ENCODE data around the gene MAGI3. TPM values are rescaled to one million over a fixed set of nuclear protein-coding genes. Genes with fewer than 3 reads are reported as not detected.

Gene MAGI3
- total RNA-seq, 3 donors from 2014 or later, result 48.6 to 65.4 (median 62.9) TPM

DNA sequence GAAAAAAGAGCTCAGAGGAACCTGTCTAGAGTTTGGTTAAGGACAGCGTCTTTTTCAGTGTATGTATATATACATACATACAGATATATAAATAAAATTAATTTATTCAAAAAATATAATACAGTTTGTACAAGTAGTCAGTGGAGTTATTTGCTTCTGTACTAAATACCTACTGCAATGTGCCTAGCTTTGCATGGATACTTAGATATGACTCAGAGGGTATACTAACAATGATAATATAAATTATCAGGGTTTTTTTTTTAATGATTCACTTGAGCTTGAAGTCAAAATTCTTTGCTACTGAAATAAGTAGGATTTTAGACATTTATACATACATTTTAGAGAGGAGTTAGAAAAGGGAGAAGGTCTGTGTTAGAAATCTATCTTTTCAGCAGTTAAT lies 251.1 kb downstream of the MAGI3 start:
- no peak for ATAC-seq
- Histone ChIP-seq H3K9me3 (no peaks in the 10 kb centered on the region), H3K4me3 (no peak overlapping the region), H3K36me3 (ENCODE audit: low read depth) (peaks cover 7% of the 10 kb centered on the region), H3K4me1 (ENCODE audit: low read depth) (no peaks in the 10 kb centered on the region)
- intact Hi-C loops (cut with DNase I, micrococcal nuclease), result no loop called here
- no peak for DNase-seq
- TF ChIP-seq, protein P1, sequence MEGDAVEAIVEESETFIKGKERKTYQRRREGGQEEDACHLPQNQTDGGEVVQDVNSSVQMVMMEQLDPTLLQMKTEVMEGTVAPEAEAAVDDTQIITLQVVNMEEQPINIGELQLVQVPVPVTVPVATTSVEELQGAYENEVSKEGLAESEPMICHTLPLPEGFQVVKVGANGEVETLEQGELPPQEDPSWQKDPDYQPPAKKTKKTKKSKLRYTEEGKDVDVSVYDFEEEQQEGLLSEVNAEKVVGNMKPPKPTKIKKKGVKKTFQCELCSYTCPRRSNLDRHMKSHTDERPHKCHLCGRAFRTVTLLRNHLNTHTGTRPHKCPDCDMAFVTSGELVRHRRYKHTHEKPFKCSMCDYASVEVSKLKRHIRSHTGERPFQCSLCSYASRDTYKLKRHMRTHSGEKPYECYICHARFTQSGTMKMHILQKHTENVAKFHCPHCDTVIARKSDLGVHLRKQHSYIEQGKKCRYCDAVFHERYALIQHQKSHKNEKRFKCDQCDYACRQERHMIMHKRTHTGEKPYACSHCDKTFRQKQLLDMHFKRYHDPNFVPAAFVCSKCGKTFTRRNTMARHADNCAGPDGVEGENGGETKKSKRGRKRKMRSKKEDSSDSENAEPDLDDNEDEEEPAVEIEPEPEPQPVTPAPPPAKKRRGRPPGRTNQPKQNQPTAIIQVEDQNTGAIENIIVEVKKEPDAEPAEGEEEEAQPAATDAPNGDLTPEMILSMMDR (IDR thresholded peaks at IDR 0.05), result no peak

DNA sequence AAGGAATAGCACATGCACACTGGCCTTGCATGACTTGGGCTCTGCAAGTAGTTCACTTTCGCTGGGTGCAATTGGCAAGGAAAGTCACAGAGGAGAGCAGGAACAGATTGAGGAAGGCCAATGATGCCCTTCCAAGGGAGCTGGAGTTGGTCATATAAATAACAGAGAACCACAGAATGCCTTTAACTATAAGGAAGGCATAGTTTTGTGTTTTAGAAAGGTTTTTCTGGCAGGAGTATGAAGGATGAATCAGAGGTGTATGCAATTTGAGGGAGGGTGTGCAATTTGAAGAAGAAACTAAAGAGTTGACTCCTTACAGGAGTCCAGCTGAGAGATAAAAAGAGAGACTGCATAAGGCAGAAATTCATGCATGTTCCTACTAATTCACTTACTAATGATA lies 256.8 kb downstream of the MAGI3 start:
- ATAC-seq, result no peak

DNA sequence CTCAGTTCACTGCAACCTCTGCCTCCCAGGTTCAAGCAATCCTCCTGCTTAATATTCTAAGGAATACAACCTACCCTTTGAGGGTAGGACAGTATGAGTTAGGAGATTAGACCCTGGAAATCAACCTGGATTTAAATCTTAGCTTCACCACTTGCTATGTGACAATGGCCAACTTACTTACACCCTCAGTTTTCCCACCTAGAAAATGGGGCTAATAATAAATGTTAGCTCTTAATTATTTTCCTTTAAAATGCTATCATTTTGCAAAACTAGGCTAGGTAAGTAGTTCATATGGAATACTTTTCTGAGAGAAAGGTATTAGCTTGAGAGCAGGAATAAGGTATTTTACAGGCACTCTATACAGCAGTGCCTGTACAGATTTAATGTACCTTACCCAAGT lies 258.2 kb downstream of the MAGI3 start:
- H3K36me3 ChIP-seq (ENCODE audit: low read depth), result peaks cover 2% of the 10 kb centered on the region
- H3K4me3 ChIP-seq, result no peak overlapping the region
- intact Hi-C loops (cut with DNase I, micrococcal nuclease), result no loop called here
- no peaks in the 10 kb centered on the region for H3K9me3 ChIP-seq
- no peak for ATAC-seq
- no peak for DNase-seq
- TF ChIP-seq, protein P1 (IDR thresholded peaks at IDR 0.05), result no peak
- no peaks in the 10 kb centered on the region for H3K4me1 ChIP-seq (ENCODE audit: low read depth)

More for the DNA sequence above, 256.8 kb downstream of the MAGI3 start:
- intact Hi-C loops (cut with DNase I, micrococcal nuclease), result no loop called here
- no peak overlapping the region for H3K4me3 ChIP-seq
- DNase-seq, result no peak
- no peaks in the 10 kb centered on the region for H3K9me3 ChIP-seq
- TF ChIP-seq, protein P1 (IDR thresholded peaks at IDR 0.05), result no peak
- H3K4me1 ChIP-seq (ENCODE audit: low read depth), result no peaks in the 10 kb centered on the region
- H3K36me3 ChIP-seq (ENCODE audit: low read depth), result peaks cover 3% of the 10 kb centered on the region

DNA sequence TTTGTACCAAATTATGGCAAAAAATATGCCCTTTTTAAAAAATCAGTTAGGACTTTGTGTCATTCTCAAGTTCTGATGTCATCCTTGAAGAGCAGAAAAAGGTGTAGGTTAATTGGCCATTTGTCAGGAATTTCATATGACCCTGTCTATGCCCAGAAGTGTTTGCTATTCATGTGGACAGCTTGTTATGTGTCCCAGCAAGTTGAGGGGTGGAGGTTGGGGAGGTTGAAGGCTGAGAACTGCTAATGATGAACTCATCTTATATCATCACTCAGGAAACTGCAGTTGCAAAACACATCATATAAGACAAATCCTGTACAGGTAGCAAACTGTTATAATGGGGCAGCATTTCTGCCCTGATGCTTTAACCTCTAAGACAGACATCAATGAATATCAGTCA lies 262.5 kb downstream of the MAGI3 start:
- Histone ChIP-seq H3K9me3 (no peaks in the 10 kb centered on the region), H3K4me1 (ENCODE audit: low read depth) (no peaks in the 10 kb centered on the region), H3K36me3 (ENCODE audit: low read depth) (no peaks in the 10 kb centered on the region), H3K4me3 (no peak overlapping the region)
- TF ChIP-seq, protein P1 (IDR thresholded peaks at IDR 0.05), result no peak
- intact Hi-C loops (cut with DNase I, micrococcal nuclease), result no loop called here
- no peak for ATAC-seq
- no peak for DNase-seq

DNA sequence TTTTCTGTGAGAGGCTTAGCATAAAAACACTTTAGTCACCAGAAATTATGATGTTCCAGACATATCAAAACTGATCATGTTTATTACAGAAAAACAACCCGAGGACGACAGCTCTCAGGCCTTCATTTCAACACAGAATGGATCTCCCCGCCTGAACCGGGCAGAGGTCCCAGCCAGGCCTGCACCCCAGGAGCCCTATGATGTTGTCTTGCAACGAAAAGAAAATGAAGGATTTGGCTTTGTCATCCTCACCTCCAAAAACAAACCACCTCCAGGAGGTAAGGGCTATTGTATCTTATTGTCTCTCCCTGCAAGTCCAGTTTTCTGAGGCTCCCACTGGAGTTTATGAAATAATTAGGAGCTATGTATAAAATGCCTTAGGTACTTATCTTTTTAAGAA lies 263.4 kb downstream of the MAGI3 start:
- no peak for DNase-seq
- ATAC-seq, result no peak
- intact Hi-C loops (cut with DNase I, micrococcal nuclease), result no loop called here
- Histone ChIP-seq H3K36me3 (ENCODE audit: low read depth) (no peaks in the 10 kb centered on the region), H3K9me3 (no peaks in the 10 kb centered on the region), H3K4me1 (ENCODE audit: low read depth) (no peaks in the 10 kb centered on the region), H3K4me3 (no peak overlapping the region)
- TF ChIP-seq, protein P1 (IDR thresholded peaks at IDR 0.05), result no peak

DNA sequence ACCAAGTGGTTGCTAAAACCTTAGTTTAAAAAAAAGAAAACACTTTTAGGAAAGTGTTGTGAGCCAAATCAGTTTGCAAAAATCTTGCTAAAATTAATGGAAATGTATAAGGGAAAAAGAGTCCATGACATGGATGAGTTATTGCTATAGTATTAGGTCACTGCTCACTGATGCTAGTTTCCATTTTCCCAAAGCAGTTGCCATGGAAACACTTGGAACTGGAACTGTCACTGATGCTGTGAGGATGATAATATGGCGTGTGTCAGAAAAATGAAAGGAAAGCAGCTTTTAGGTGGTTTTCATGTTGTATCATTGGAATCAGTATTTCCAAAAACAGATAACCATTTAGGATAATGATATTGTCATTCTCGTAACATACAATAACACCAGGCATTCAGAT lies 264.6 kb downstream of the MAGI3 start:
- intact Hi-C loops (cut with DNase I, micrococcal nuclease), result no loop called here
- no peak for ATAC-seq

More for the DNA sequence above, 264.6 kb downstream of the MAGI3 start:
- DNase-seq, result no peak
- Histone ChIP-seq H3K9me3 (no peaks in the 10 kb centered on the region), H3K4me1 (ENCODE audit: low read depth) (no peaks in the 10 kb centered on the region), H3K36me3 (ENCODE audit: low read depth) (no peaks in the 10 kb centered on the region), H3K4me3 (no peak overlapping the region)
- TF ChIP-seq, protein P1 (IDR thresholded peaks at IDR 0.05), result no peak

All from mucosa of descending colon (tissue), 3 donors.